Endothelial cell of umbilical vein (primary cell): Measurements from ENCODE around the gene SEH1L. TPM values are rescaled to one million over a fixed set of nuclear protein-coding genes. Genes with fewer than 3 reads are reported as not detected.

Experiments used
- BruUV-seq: library from RNA; stranded (reverse); fragments of 400-500 nt; replicated peaks from 2 replicates; lab custom pipeline; 2021; lab: Mats Ljungman, UMichigan
- CTCF ChIA-PET: fragments of 300-600, 350-600 bp; sonication (Branson Sonifier 250); formaldehyde crosslinking; loops from one replicate; lab custom pipeline; 2021; ENCODE audit warnings: antibody characterized with exemption, inconsistent platforms; lab: Charles Lee
- POLR2A ChIA-PET: fragments of 300-600, 350-600 bp; sonication (Branson Sonifier 250); formaldehyde crosslinking; loops from one replicate; lab custom pipeline; 2021; ENCODE audit warnings: antibody characterized with exemption, inconsistent platforms; lab: Charles Lee
- DNase-seq: peaks from one replicate; pipeline ENCODE4 v3.0.0-alpha.2; 2011; ENCODE audit warnings: low read depth, low spot score
- FAIRE-seq: peaks from 2 replicates; lab custom pipeline; 2011; peaks lifted over from hg19 to GRCh38; lab: Jason Lieb, UNC
- H2AFZ ChIP-seq: 2 replicates; pipeline ENCODE4 v1.6.0; 2012; ENCODE audit warnings: low read depth, low read length, control low read depth, inconsistent platforms
- H3K27ac ChIP-seq: 2 replicates; pipeline ENCODE4 v1.5.1; 2011; ENCODE audit warnings: low read depth, mild to moderate bottlenecking, control low read depth, low read length, moderate library complexity; ENCODE audit not compliant: insufficient read depth
- H3K27me3 ChIP-seq, 2 experiments: 2 replicates each; pipeline versions ENCODE4 v1.6.0 to v1.6.1; 2011; ENCODE audit warnings: low read length in 2 of 2, mixed read lengths in 1 of 2; ENCODE audit not compliant: control insufficient read depth in 2 of 2, insufficient read depth in 2 of 2
- H3K36me3 ChIP-seq, 2 experiments: 2 replicates in 1 of 2; 3 replicates in 1 of 2; pipeline ENCODE4 v1.5.1; 2011; ENCODE audit warnings: low read length in 2 of 2, mild to moderate bottlenecking in 1 of 2, moderate library complexity in 1 of 2; ENCODE audit not compliant: control insufficient read depth in 2 of 2, insufficient read depth in 2 of 2; ENCODE audit errors: extremely low read depth in 1 of 2
- H3K4me1 ChIP-seq: 3 replicates; pipeline ENCODE4 v1.5.1; 2011; ENCODE audit warnings: mild to moderate bottlenecking, low read length; ENCODE audit not compliant: control insufficient read depth, insufficient read depth; ENCODE audit errors: extremely low read depth
- H3K4me2 ChIP-seq: 2 replicates; pipeline ENCODE4 v1.6.1; 2011; ENCODE audit warnings: low read length, control low read depth, mixed read lengths; ENCODE audit not compliant: insufficient read depth
- H3K4me3 ChIP-seq, 3 experiments: fragments of 200-600 bp in 1 of 3; sonication (generic), shearing (Covaris generic) in 1 of 3; replicated peaks in 1 of 3; 2 replicates each; pipeline ENCODE4 v1.5.1; 2011 to 2016; ENCODE audit warnings: control low read depth in 3 of 3, low read length in 3 of 3, mild to moderate bottlenecking in 2 of 3, inconsistent platforms in 1 of 3, low read depth in 1 of 3, moderate library complexity in 1 of 3; ENCODE audit not compliant: insufficient read depth in 1 of 3
- H3K79me2 ChIP-seq: 2 replicates; pipeline ENCODE4 v1.6.0; 2012; ENCODE audit warnings: low read length, inconsistent platforms; ENCODE audit not compliant: control insufficient read depth, insufficient read depth
- H3K9ac ChIP-seq: replicated peaks from 2 replicates; pipeline ENCODE3; 2011; ENCODE audit warnings: low read length, control low read depth; ENCODE audit not compliant: insufficient read depth; ENCODE audit errors: extremely low read depth
- H3K9me1 ChIP-seq: replicated peaks from 3 replicates; pipeline ENCODE4 v1.6.0; 2011; ENCODE audit warnings: mild to moderate bottlenecking, low read length; ENCODE audit not compliant: control insufficient read depth, insufficient read depth; ENCODE audit errors: extremely low read depth
- H3K9me3 ChIP-seq: replicated peaks from 2 replicates; pipeline ENCODE4 v1.5.1; 2012; ENCODE audit warnings: low read length, inconsistent platforms; ENCODE audit not compliant: control insufficient read depth, insufficient read depth
- H4K20me1 ChIP-seq: replicated peaks from 2 replicates; pipeline ENCODE3; 2011; ENCODE audit warnings: mild to moderate bottlenecking, low read length; ENCODE audit not compliant: control insufficient read depth, insufficient read depth; ENCODE audit errors: extremely low read depth
- EZH2 ChIP-seq: IDR thresholded peaks from 2 replicates; pipeline ENCODE4 v1.6.1; 2012; ENCODE audit warnings: borderline replicate concordance, low read depth, mild to moderate bottlenecking, moderate library complexity, low read length, inconsistent platforms; ENCODE audit not compliant: severe bottlenecking
- FOS ChIP-seq: IDR thresholded peaks from 2 replicates; pipeline ENCODE4 v1.6.1; 2011; ENCODE audit warnings: mild to moderate bottlenecking, low read length, moderate library complexity, borderline replicate concordance; ENCODE audit not compliant: insufficient read depth
- GATA2 ChIP-seq: IDR thresholded peaks from 2 replicates; pipeline ENCODE4 v1.7.0; 2011; ENCODE audit warnings: low read depth, mild to moderate bottlenecking, moderate library complexity, mixed read lengths, low read length; ENCODE audit not compliant: insufficient read length, insufficient read depth
- JUN ChIP-seq: IDR thresholded peaks from 2 replicates; pipeline ENCODE4 v1.6.1; 2011; ENCODE audit warnings: borderline replicate concordance, low read depth; ENCODE audit not compliant: insufficient read length, insufficient read depth
- MYC ChIP-seq: IDR thresholded peaks from one replicate; pipeline ENCODE4 v1.6.1; 2011; ENCODE audit warnings: mild to moderate bottlenecking, low read depth, low read length
- POLR2A ChIP-seq: IDR thresholded peaks from 2 replicates; pipeline ENCODE4 v1.6.1; 2012; ENCODE audit warnings: low read depth, mild to moderate bottlenecking, control low read depth, low read length
- POLR2AphosphoS5 ChIP-seq: IDR thresholded peaks from 2 replicates; pipeline ENCODE4 v1.6.1; 2012; ENCODE audit warnings: low read depth, mild to moderate bottlenecking, control low read depth, low read length, moderate library complexity; ENCODE audit not compliant: insufficient read depth
- dilution Hi-C: fragments of 300-500 bp; cut with MboI; formaldehyde crosslinking; loops from one replicate; pipeline ENCODE4 v1.15.0; 2019; ENCODE audit warnings: low sequenced_read_pairs; ENCODE audit not compliant: extremely low pct_ligation_motif_present
- intact Hi-C: fragments of 100-400 bp; cut with micrococcal nuclease; formaldehyde crosslinking; loops from one replicate; pipeline ENCODE4 v1.10.0; 2022
- polyA plus RNA-seq, 4 experiments: library from polyadenylated mRNA; depleted of rRNA in 3 of 4; stranded (reverse) in 3 of 4; unstranded in 1 of 4; fragments of >200 nt; gene quantifications; 2 replicates each; pipeline versions ENCODE4 v1.2.1 to v1.2.3, GENCODE V29; 2011 to 2012; ENCODE audit warnings: missing spikeins in 1 of 4
- total RNA-seq: library from RNA; stranded (reverse); gene quantifications from 2 replicates; pipeline ENCODE4 v1.2.3, GENCODE V29; 2021
- TF ChIP-seq, protein P1 (sequence below): IDR thresholded peaks from 2 replicates; pipeline ENCODE4 v1.6.1; 2011; ENCODE audit not compliant: insufficient read depth, insufficient read length
- TF ChIP-seq, protein P2 (sequence below), 2 donors: IDR thresholded peaks; 1 replicate in 1 of 2; 2 replicates in 1 of 2; pipeline ENCODE4 v1.5.1; 2011; ENCODE audit warnings: low read length in 2 of 2, mild to moderate bottlenecking in 2 of 2, moderate library complexity in 2 of 2, control low read depth in 1 of 2, inconsistent platforms in 1 of 2, low read depth in 1 of 2; ENCODE audit not compliant: insufficient read depth in 1 of 2; ENCODE audit errors: extremely low read depth in 1 of 2

The SEH1L gene
- total and polyA plus RNA-seq, 2 donors (not counting 3 experiments of a cell fraction or from before 2014, with no cell fraction given) = 19.8 to 42.8 TPM

DNA sequence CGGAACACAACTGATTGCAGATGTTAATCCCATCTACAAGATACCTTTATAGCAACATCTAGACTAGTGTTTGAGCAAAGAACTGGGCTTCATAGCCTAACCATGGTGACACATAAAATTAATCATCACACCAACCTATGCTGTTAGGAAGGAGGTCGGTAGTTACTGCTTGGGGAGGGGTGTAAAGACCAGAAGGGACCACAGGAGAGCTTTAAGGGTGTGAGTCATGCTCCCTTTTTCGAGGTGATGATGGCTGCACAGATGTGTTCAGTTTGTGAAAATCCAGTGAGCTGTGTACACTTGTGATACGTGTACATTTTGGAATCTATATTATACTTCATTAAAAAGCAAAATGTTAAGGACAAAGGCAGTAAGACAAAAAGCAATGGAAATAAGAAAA lies 4.6 kb upstream of the SEH1L start:
- no peaks in the 10 kb centered on the region for H3K36me3 ChIP-seq
- ChIA-PET CTCF (interaction anchor here (1.1 to 2.0 kb wide), 3 partner anchors 9 to 216 kb away, joined by 3 to 5 read pairs (median 5); no protein-coding TSS in a partner anchor), POLR2A (no interaction called here)
- no peak overlapping the region for H2AFZ ChIP-seq
- H3K27me3 ChIP-seq = peaks cover 2% of the 10 kb centered on the region in 2 experiments
- no peaks in the 10 kb centered on the region for H3K9me1 ChIP-seq
- peaks cover 12% of the 10 kb centered on the region for H3K4me1 ChIP-seq
- dilution Hi-C loops (no loop called here), intact Hi-C loops (no loop called here)
- H3K79me2 ChIP-seq = no peaks in the 10 kb centered on the region
- no TSS peak for BruUV-seq
- DNase-seq (no peak), FAIRE-seq (no peak)
- H3K9me3 ChIP-seq = no peaks in the 10 kb centered on the region
- no peak overlapping the region for H3K9ac ChIP-seq
- no peaks in the 10 kb centered on the region for H4K20me1 ChIP-seq
- TF ChIP-seq POLR2A = no peak
- no peak for TF ChIP-seq POLR2AphosphoS5
- TF ChIP-seq FOS = no peak
- TF ChIP-seq, protein P1, sequence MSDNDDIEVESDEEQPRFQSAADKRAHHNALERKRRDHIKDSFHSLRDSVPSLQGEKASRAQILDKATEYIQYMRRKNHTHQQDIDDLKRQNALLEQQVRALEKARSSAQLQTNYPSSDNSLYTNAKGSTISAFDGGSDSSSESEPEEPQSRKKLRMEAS = no peak
- no peak for TF ChIP-seq MYC
- TF ChIP-seq GATA2 = no peak
- TF ChIP-seq EZH2 = no peak
- TF ChIP-seq JUN = no peak
- TF ChIP-seq, protein P2, sequence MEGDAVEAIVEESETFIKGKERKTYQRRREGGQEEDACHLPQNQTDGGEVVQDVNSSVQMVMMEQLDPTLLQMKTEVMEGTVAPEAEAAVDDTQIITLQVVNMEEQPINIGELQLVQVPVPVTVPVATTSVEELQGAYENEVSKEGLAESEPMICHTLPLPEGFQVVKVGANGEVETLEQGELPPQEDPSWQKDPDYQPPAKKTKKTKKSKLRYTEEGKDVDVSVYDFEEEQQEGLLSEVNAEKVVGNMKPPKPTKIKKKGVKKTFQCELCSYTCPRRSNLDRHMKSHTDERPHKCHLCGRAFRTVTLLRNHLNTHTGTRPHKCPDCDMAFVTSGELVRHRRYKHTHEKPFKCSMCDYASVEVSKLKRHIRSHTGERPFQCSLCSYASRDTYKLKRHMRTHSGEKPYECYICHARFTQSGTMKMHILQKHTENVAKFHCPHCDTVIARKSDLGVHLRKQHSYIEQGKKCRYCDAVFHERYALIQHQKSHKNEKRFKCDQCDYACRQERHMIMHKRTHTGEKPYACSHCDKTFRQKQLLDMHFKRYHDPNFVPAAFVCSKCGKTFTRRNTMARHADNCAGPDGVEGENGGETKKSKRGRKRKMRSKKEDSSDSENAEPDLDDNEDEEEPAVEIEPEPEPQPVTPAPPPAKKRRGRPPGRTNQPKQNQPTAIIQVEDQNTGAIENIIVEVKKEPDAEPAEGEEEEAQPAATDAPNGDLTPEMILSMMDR (IDR thresholded peaks at IDR 0.05; ENCODE audit: extremely low read depth in 1 of 2, insufficient read depth in 1 of 2, low read depth in 1 of 2, low read length in 2 of 2) = no peak
- H3K4me3 ChIP-seq = no peak overlapping the region
- H3K27ac ChIP-seq = no peak overlapping the region
- H3K4me2 ChIP-seq = no peak overlapping the region
